HG03342 (cell line): Measurements from ENCODE around the gene SART1.
"Not testable (repeated sequence)": the region's sequence is repeated elsewhere in the genome, so short reads cannot be mapped to it uniquely, and the experiment has no call there.

ENCODE experiments used
- ATAC-seq: cut with Tn5 transposase; IDR thresholded peaks from one replicate; pipeline ENCODE4 v1.9.1; 2021; ENCODE audit warnings: mild to moderate bottlenecking, moderate library complexity; ENCODE audit not compliant: unreplicated experiment

The SART1 gene

DNA sequence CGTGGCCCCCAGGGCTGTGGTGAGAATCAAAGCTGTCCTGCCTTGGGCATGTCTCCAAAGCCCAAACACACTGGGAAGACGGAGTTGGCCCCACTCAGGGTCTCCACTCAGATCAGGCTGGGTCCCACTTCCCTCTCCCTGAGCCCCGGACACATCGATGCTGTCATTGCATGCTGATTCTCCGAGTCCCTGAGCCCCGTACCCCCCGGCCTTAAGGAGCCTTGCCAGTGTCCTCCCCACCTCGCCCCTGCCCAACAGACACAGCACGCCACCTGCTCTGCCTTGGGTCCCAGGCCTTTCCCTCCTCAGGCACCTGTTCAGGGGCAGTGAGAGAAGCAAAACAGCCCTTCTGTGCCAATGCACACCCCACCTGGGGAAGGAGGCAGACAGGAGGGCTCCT lies 25.8 kb downstream of the SART1 start:
- ATAC-seq, result no peak

DNA sequence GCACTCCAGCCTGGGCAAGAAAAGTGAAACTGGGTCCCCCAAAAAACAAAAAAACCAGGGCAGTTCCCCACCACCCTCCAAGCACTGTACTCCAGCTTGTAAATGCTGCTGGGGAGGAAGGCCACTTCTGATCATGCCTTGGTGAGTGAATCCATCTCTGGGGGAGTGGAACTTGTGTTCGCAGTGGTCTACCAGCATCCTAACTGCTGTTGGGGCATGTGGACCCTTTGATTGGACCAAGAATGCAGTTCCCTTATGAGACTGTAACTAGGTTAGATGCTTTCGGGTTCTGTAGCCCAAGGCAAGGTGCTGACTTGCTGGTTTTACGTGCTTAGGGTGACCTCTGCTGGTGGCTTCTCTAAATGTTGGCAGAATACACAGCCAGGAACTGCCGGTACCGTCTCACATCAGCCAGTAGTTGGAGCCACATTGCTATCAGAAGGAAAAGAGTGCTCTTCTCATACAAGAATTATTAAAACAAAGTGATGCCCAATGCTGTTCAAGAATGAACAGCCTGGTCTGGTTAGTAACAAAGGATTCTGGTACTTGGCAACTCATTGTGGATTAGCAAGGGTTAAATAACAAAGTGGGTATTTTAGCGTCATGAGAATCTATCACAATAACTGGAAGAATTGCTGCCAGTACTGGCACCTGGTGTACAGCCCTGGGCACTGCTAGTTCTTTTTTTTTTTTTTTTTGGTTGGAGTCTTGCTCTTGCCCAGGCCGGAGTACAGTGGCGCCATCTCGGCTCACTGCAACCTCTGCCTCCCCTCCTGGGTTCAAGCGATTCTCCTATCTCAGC lies 27.5 kb downstream of the SART1 start:
- ATAC-seq, result peak; percentile 91

- ATAC-seq, result no peak
These were observed 30.5 kb downstream of the SART1 start for GRCh38 chr11:65992056-65992455.

DNA sequence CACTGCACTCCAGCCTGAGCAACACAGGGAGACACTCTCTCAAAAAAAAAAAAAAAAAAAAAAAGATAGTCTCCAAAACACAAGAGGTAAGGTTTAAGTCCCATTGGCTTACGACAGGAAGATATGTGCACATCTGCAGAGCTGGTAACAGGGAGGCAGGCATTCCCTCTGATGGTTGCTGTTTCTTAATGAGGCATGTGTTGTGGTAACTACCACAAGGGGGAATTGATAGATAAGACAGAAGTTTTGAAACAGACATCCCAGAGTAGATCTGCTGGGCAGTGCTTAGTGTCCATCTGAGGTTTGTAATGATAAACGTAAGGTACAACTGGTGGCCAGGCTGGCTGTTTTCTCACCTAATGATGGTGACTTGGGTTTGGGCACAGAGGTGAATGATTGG lies 35.8 kb downstream of the SART1 start:
- ATAC-seq, result no peak

DNA sequence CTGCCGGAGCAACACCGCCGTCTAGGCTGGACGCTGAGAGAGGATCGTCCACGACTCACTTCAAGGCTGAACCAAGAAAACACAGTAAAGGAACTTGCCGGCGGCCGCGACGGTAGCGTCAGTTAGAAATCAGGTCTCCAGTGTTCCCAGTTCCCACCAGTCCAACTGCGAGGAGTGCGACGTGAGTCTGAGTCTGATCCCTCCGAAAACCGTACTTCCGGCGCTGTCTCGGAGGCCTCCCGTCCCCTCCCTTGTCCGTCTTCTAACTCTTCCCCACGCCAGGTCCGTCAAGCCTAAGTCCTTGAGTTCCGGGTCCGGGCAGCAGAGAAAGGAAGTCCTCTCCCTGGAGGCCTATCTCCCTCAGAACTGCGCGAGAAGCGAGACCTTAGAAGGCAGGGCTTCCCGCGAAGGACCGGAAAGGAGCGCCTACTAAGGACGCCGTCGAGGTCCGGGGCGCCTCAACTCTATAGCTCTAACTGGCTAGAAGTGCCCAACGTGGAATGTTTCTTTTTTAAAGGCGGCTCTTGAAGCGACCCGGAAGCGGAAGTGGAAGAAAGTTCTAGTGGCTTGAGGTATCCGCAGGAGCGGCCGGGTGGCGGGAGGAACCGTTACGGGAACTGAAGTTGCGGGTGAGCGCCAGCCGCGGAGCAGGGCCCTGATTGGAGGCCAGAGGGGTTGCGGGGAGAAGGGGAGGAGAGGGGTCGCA lies 40.6 kb downstream of the SART1 start, which contains the start of the genes BANF1 and EIF1AD:
Gene BANF1, plus strand, starts transcription at position 562 of the 706 bp plus-strand sequence. CDS start 748 bp downstream, outside the sequence.
Gene EIF1AD, minus strand, starts transcription at position 216 of the 706 bp plus-strand sequence. CDS start 1,768 bp downstream, outside the sequence.
- ATAC-seq, result peak; percentile 84

GRCh38 chr11:66002648-66003225 lies 41.2 kb downstream of the SART1 start:
- ATAC-seq, result peak; percentile 33

GRCh38 chr11:66003291-66003690 lies 41.8 kb downstream of the SART1 start:
- ATAC-seq, result no peak

- no peak for ATAC-seq
These were observed 42.7 kb downstream of the SART1 start for GRCh38 chr11:66004186-66004585.

GRCh38 chr11:66006134-66006890 lies 44.8 kb downstream of the SART1 start:
- no peak for ATAC-seq

DNA sequence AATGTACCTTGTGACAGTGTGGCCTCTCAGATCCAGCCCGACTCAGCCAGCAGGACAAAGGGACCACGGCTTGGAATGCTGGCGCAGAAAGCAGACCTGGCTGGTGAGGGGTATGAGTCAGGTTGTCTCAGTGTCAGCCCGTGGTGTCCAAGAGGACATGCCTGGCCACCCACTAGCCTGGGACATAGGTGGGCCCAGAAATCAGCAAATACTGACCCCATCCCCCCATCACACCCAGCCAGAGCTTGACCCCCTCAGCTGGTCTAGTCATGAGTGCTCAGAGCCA lies 45.3 kb downstream of the SART1 start:
- ATAC-seq, result no peak

GRCh38 chr11:66007201-66007634 lies 45.7 kb downstream of the SART1 start:
- ATAC-seq, result no peak

DNA sequence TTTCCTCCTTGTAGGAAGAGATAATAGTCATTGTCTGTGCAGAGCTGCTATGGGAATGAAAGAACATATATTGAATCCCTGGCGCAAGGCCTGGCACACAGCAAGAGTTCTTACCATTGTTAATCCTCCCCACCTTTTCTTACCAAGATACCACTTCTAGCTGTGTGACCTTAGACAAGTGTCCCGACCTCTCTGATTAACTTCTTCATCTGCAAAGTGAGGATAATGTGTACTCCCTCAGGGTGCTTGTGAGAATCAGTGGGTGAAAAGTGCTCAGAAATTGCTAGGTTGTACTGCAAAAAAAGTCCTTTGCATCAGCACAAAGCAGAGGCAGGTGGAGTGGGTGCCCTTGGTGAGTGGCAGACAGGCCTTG lies 46.5 kb downstream of the SART1 start:
- no peak for ATAC-seq

DNA sequence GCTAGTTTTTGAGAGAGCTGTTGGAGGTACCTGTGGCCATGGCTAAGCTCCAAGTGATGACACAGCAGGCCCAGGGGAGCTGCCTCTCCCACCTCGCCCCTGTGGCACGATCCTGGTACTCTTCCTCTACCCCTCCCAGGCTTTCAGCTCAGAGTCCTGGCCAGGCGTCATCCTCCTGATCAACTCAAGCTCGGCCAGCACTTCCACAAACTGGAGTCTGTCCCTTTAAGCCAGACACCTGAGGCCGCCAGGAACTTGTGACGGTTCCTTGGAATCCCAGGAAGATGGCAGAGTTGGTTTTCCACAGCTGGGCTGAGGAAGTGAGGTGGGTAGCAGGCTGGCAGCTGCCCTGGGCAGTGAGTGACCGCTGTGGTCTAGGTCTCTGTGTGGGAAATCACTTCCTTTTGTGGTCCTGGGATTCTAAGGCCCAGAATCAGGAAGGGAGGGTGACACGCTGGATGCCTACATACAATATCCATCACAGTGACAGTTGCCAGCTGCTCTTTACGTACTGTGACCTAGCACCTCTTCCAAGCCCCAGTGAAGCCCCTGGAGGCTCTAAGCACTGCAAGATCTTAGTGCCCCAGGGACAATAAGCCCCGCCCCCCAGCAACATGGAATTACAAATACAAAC lies 47.1 kb downstream of the SART1 start:
- ATAC-seq, result no peak

DNA sequence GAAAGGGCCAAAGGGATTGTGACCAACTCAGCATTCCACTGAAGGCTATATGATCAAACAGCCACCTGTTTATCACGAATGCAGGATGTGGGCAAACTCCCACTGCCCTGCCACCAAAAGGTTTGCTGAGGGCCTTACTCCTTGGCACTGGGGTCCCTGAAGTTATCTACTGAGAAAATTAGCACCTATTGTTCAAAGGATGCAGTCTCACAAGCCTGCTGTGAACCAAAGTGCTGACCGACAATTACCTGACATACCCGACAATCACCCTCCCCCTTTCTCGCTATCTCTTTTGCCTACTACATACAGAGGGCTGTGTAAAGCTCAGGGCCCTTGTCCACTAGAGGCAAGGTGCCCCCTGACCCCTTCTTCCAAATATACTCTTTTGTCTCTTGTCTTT lies 48.5 kb downstream of the SART1 start:
- not testable (repeated sequence) for ATAC-seq

DNA sequence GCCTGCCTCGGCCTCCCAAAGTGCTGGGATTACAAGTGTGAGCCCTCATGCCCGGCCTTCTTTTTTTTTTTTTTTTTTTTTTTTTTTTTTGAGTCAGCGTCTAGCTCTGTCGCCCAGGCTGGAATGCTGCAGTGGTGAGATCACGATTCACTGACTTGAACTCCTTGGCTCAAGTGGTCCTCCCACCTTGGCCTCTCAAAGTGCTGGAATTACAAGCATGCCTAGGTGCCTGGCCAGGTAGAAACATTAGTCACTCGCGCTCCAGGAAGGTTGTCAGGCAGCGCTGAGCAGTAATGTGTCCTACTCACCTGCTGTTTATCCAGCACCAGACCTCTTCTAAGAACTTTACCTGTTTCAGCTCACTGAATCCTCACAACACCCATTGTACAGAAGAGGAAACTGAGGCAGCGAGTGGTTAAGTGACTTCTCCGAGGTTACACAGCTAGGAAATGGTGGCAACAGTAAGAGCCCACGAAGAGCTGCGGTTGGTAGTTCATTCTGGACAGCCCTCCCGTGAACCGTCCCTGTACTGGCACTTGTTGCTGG lies 49.8 kb downstream of the SART1 start:
- ATAC-seq, result no peak

DNA sequence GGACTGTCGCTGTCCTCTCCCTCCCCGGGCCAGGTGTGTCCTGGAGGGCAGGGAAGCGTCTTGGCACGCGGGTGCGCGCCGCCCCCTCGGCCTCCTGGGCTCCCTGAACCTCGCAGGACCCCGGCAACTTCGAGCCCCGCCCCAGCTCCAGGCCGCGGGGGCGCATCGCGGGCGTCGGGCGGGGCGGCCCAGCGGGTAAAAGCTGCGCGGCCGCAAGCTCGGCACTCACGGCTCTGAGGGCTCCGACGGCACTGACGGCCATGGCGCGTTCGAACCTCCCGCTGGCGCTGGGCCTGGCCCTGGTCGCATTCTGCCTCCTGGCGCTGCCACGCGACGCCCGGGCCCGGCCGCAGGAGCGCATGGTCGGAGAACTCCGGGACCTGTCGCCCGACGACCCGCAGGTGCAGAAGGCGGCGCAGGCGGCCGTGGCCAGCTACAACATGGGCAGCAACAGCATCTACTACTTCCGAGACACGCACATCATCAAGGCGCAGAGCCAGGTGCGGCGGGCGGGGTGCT lies 50.3 kb downstream of the SART1 start, which contains the start of gene CST6:
Gene CST6, plus strand, starts transcription at position 224 of the 519 bp plus-strand sequence. Its CDS starts 37 bp downstream, at position 261.
- ATAC-seq, result no peak

DNA sequence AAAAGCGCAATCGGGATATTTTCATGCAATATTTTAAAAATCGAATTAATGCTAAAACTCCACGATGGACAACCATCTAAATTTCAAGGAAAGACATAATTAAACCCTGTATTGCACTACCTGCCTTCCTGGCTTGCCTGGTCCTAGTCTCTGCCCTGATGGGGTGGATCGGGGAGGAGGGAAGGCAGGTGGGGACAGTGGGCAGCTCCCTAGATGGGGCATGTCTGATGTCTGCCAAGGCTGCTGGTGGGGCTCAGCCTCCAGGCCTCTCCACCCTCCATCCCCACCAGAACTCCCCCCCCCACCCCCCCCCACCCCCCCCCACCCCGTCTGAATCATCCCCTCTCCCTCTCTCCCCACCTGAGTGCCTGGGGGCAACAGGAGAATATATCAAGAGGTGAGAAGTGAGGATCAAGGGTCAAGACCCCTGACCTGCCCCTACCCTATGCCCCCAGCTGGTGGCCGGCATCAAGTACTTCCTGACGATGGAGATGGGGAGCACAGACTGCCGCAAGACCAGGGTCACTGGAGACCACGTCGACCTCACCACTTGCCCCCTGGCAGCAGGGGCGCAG lies 50.9 kb downstream of the SART1 start:
- ATAC-seq, result no peak

- ATAC-seq, result no peak
These were observed 51.6 kb downstream of the SART1 start for GRCh38 chr11:66012946-66013761.

GRCh38 chr11:66013762-66014100 lies 52.2 kb downstream of the SART1 start:
- ATAC-seq, result no peak
